Endothelial cell of umbilical vein (primary cell): ENCODE data around the gene ICAM1.

Experiments used
- CTCF ChIP-seq, 2 donors: IDR thresholded peaks; 1 replicate in 1 of 2; 2 replicates in 1 of 2; pipeline ENCODE4 v1.5.1; 2011; ENCODE audit warnings: low read length in 2 of 2, mild to moderate bottlenecking in 2 of 2, moderate library complexity in 2 of 2, control low read depth in 1 of 2, inconsistent platforms in 1 of 2, low read depth in 1 of 2; ENCODE audit not compliant: insufficient read depth in 1 of 2; ENCODE audit errors: extremely low read depth in 1 of 2
- EZH2 ChIP-seq: IDR thresholded peaks from 2 replicates; pipeline ENCODE4 v1.6.1; 2012; ENCODE audit warnings: borderline replicate concordance, low read depth, mild to moderate bottlenecking, moderate library complexity, low read length, inconsistent platforms; ENCODE audit not compliant: severe bottlenecking
- FOS ChIP-seq: IDR thresholded peaks from 2 replicates; pipeline ENCODE4 v1.6.1; 2011; ENCODE audit warnings: mild to moderate bottlenecking, low read length, moderate library complexity, borderline replicate concordance; ENCODE audit not compliant: insufficient read depth
- JUN ChIP-seq: IDR thresholded peaks from 2 replicates; pipeline ENCODE4 v1.6.1; 2011; ENCODE audit warnings: borderline replicate concordance, low read depth; ENCODE audit not compliant: insufficient read length, insufficient read depth
- POLR2A ChIP-seq: IDR thresholded peaks from 2 replicates; pipeline ENCODE4 v1.6.1; 2012; ENCODE audit warnings: low read depth, mild to moderate bottlenecking, control low read depth, low read length
- POLR2AphosphoS5 ChIP-seq: IDR thresholded peaks from 2 replicates; pipeline ENCODE4 v1.6.1; 2012; ENCODE audit warnings: low read depth, mild to moderate bottlenecking, control low read depth, low read length, moderate library complexity; ENCODE audit not compliant: insufficient read depth
- TF ChIP-seq, protein P1 (sequence below): IDR thresholded peaks from 2 replicates; pipeline ENCODE4 v1.6.1; 2011; ENCODE audit not compliant: insufficient read depth, insufficient read length

- TF ChIP-seq EZH2 (no peak), POLR2A (no peak), CTCF (IDR thresholded peaks at IDR 0.05; ENCODE audit: extremely low read depth in 1 of 2, insufficient read depth in 1 of 2, low read depth in 1 of 2, low read length in 2 of 2) (no peak), POLR2AphosphoS5 (no peak), FOS (no peak), JUN (no peak)
- TF ChIP-seq, protein P1, sequence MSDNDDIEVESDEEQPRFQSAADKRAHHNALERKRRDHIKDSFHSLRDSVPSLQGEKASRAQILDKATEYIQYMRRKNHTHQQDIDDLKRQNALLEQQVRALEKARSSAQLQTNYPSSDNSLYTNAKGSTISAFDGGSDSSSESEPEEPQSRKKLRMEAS, result no peak
Observed at GRCh38 chr19:10255358-10255757, 15.6 kb upstream of the ICAM1 start.
